Renal pelvis (tissue), 4 donors: ENCODE data around the gene PRDM5. TPM values are rescaled to one million over a fixed set of nuclear protein-coding genes. Genes with fewer than 3 reads are reported as not detected.

Source experiments
- DNase-seq: peaks from one replicate; pipeline ENCODE4 v3.0.0-alpha.2; 2013
- polyA plus RNA-seq, 3 donors: library from polyadenylated mRNA; unstranded; fragments of 120-200 nt; gene quantifications; one replicate each; pipeline ENCODE4 v1.2.1, GENCODE V29; 2013; ENCODE audit not compliant: insufficient read length in 3 of 3

The PRDM5 gene
- polyA plus RNA-seq, 3 donors: 13.7 to 18.1 (median 15.4) TPM

GRCh38 chr4:120862432-120862831 lies 60.1 kb downstream of the PRDM5 start:
- DNase-seq: no peak

DNA sequence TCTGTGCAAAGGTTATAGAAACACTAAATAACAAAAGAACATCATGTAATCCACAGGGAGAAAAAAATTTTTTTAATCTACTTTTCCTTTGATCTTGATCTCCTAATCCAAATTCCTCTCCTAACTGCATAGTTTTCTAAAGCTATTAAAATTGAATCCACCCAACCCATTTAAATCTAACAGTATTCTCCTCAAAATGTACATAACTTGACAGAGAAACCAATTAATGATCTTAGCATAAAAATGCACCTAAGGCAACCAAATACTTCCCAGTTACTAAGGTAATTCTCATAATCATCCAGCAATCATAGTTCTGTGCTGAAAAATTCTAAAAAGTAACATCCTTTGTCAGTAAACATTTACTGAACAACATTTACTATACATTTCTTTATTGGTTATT lies 60.7 kb downstream of the PRDM5 start:
- DNase-seq: no peak

DNA sequence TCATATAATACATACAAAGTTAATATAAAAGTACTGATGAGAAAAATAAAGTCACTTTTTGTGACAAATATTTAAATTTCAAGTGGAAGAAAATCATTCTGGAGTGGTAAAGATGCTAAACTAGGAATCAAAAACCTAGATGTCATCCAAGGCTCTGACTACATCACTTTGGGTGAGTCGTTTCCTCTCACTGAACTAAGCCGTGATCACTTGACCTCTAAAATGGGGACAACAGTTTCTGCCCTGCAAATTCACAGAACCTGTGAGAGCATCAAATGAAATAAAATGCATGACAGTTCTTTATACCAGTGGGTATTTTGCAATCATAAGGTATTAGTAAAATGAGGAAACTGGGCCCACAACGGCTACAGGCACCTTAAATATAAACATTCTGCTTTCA lies 63.8 kb downstream of the PRDM5 start:
- DNase-seq: no peak

- no peak for DNase-seq
These were observed 65.2 kb downstream of the PRDM5 start for GRCh38 chr4:120857312-120857711.

DNA sequence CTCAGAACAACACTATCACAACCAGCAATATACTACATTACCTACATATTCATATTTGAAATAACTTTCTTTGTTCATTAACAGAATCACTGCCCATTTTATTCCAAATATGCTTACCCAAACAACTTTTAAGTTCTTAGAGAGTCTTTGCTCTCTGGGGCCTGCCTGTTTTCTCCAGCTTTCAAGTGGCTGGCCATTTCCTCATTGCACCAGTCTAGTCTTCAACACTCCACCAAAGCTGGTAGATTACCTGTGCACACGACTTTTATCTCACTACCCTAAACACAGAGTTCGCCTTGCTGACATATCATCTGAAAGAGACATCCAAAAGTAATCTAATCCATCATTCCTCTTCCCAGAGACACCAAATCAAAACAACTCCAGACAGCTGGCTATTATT lies 66.2 kb downstream of the PRDM5 start:
- DNase-seq: no peak

DNA sequence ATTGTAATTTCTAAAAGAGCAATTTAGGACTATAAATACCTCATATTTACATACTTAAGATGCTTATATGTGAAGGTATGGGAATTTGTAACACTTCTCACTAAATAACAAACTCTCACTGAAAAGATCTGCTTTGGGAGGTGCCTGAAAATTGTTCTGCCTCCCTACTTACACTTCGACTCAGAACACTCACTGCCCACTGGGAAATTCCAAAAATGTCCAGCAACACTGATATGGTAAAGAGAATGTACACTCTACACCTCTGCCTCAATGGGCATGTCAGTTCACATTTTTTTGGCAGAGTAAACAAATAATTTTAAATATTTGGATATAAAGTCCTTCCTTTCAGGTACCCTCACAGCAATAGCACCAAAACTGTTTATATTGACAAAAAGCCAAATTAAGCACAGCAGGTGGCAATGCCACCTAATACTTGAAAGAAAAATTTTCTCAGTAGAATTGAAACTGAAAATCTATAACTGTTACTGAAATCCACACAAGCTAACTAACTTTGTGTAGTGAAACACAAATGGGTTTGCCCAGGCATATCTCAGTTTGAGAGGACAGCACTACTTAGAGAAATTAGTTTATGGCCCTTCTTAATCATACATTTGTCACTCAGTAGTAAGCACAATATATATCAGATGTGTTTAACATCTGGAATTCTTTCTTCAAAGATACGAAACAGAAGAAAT lies 67.1 kb downstream of the PRDM5 start:
- DNase-seq: no peak

DNA sequence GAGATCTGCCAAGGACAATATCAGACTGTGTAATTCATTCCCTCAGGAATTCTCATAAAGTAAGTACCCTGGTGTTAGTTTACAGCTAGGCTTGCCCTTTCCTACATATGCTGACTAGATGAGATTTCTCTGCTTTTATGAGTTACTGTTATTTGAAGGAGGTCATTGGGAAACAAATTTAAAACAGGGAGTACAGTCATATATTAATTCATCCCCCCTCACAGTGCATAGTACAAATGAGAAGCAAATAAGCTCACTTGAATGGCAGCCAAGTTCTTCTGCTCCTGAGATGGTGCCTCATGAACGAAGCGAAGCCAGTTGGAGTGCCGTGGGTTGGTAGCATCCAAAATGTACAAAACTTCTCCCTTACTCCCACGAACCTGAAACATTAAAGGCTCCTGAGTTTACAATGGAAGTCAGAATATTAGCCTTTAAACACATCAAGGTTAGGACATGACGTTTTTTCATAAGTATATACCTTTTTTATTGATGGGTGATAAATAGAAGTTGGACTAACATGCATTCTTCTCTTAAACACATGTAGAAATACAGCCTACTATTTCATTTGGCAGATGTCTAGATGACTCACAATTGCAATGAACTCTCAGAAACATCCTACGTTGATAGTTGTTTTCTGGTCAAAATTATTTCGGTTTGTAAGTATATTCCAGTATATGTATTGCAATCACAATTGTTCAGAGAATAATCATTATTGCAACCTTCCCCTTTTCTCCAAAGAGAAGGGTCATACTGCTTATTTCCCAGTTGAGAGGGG lies 69.2 kb downstream of the PRDM5 start:
- no peak for DNase-seq

DNA sequence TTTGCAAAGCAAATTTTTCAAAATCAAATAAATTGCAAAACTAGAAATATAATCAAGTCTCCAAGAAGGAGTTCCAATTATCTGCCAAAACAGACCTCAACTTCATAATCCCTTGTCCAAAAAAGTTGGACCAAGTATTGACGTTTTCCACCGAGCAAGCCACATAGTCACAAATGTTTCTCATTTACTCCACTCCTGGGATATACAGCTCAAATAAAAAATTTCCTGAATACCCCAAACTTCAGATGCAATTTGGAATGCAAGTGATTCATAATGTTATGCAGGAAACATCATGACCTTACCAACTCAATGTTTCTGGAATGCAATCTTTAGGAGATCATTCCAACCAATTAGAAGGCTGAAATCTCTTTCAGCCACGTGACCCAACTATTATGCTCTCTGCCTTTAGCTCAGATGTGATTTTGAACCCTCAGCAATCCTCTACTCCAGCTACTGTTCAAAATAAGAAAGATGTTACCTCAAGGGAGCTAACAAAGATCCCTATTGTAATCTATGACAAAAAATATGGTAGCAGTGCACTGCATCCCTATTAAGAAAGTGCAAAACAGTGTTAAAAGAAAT lies 72.4 kb downstream of the PRDM5 start:
- no peak for DNase-seq

DNA sequence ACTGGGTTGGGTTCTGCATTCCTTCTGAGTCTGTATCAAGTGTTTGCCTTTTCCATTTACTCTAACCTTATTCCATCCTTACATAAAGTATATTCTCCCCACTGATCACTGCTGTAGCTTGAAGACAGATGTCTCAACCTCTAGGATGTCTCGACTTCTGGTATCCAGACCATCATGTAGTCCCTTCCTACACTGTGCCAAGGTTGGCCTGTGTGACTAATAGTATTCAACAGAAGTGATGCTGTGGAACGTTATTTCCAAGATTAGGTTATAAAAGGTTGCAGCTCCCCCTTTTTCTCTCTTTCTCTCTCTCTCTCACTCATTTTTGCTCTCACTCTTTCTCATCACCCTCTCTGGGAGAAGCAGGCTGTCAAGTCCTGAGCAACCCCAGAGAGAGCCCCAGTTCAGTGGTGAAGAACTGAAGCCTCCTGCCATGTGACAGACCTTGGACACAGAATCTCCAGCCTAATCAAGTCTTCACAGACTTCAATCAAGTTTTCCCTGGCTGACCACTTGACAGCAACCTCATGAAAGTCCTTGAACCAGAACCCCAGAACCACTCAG lies 75.4 kb downstream of the PRDM5 start:
- no peak for DNase-seq

- DNase-seq: no peak
These were observed 78.0 kb downstream of the PRDM5 start for GRCh38 chr4:120844528-120844921.

- DNase-seq: no peak
These were observed 78.5 kb downstream of the PRDM5 start for GRCh38 chr4:120843849-120844527.

GRCh38 chr4:120842031-120842430 lies 80.5 kb downstream of the PRDM5 start:
- no peak for DNase-seq

GRCh38 chr4:120841580-120841979 lies 80.9 kb downstream of the PRDM5 start:
- no peak for DNase-seq

DNA sequence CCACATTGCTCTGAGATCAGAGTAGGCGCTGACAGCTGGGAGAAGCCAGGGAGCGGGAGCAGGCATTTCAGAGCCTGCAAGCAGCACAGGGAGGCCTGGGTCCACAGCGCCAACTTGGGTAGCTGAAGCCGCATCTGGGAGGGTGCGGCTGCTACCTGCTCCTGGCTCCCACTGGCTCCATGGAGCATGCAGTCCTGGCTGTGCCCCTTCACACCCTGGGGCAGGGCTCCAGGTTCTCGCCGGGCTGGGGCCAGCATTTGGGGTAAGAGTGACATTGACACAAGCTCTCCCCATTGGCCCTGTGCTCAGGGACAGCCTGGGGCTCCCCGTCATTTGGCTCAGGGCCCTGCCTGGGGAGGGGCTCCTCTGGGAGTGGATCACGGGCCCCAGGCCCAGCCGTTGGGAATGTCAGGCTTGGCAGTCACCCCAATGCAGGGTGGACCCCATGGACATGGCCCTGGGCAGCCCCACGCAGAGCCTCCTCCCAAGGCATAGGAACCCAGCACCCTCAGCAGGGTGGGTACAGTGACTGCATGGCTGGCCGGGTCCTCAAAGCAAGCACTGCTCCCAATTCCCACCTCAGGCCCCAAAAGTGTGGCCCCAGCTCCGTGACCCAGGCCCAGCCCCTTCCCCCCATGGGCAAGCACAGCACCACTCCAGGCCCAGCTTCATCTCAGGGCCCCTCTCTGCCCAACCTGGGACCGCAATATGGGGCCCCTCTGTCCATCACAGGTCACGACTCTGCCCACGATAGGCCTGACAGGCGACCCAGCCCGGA lies 82.4 kb downstream of the PRDM5 start:
- no peak for DNase-seq

GRCh38 chr4:120839334-120839973 lies 83.1 kb downstream of the PRDM5 start:
- no peak for DNase-seq

- DNase-seq: no peak
These were observed 83.7 kb downstream of the PRDM5 start for GRCh38 chr4:120838784-120839183.

- DNase-seq: no peak
These were observed 84.9 kb downstream of the PRDM5 start for GRCh38 chr4:120837656-120838055.

GRCh38 chr4:120835342-120835741 lies 87.2 kb downstream of the PRDM5 start:
- no peak for DNase-seq

- DNase-seq: no peak
These were observed 92.3 kb downstream of the PRDM5 start for GRCh38 chr4:120830204-120830603.

- DNase-seq: no peak
These were observed 93.3 kb downstream of the PRDM5 start for GRCh38 chr4:120829113-120829831.
